Type B pancreatic cell (in vitro differentiated cells): Measurements from ENCODE around the gene MAGI1. TPM values are rescaled to one million over a fixed set of nuclear protein-coding genes. Genes with fewer than 3 reads are reported as not detected.

Experiments used
- DNase-seq: peaks from one replicate; pipeline ENCODE4 v3.0.0; 2021; ENCODE audit warnings: mixed read lengths; ENCODE audit not compliant: unreplicated experiment; ENCODE audit errors: extremely low spot score
- H3K27ac Mint-ChIP-seq: 2 replicates; pipeline ENCODE4 v1.8.0; 2021; ENCODE audit warnings: mild to moderate bottlenecking, mixed read lengths
- H3K27me3 Mint-ChIP-seq: 2 replicates; pipeline ENCODE4 v1.8.0; 2021; ENCODE audit warnings: mixed read lengths
- H3K36me3 Mint-ChIP-seq: 2 replicates; pipeline ENCODE4 v1.8.0; 2021; ENCODE audit warnings: mixed read lengths
- H3K4me1 Mint-ChIP-seq: one replicate; pipeline ENCODE4 v1.8.0; 2021; ENCODE audit warnings: mixed read lengths; ENCODE audit not compliant: unreplicated experiment
- H3K4me3 Mint-ChIP-seq: 2 replicates; pipeline ENCODE4 v1.8.0; 2021; ENCODE audit warnings: mild to moderate bottlenecking, mixed read lengths
- H3K9me3 Mint-ChIP-seq: 2 replicates; pipeline ENCODE4 v1.8.0; 2021; ENCODE audit warnings: mixed read lengths
- CTCF ChIP-seq: fragments of 200-600 bp; sonication (generic); conservative IDR thresholded peaks from 2 replicates; pipeline ENCODE4 v1.5.0; 2021; ENCODE audit warnings: antibody characterized with exemption, mild to moderate bottlenecking
- total RNA-seq: library from RNA; stranded (reverse); gene quantifications from 2 replicates; pipeline ENCODE4 v1.2.1, GENCODE V29; 2021; ENCODE audit warnings: low replicate concordance

The MAGI1 gene
- total RNA-seq, 1 donor from 2014 or later: 53.1 TPM

- peaks cover 14% of the 10 kb centered on the region for H3K4me1 Mint-ChIP-seq
- DNase-seq: no peak
- no peak overlapping the region for H3K4me3 Mint-ChIP-seq
- TF ChIP-seq CTCF: no peak
- H3K27me3 Mint-ChIP-seq: no peaks in the 10 kb centered on the region
- H3K27ac Mint-ChIP-seq: no peak overlapping the region
- peaks cover 14% of the 10 kb centered on the region for H3K9me3 Mint-ChIP-seq
- H3K36me3 Mint-ChIP-seq: peaks cover 4% of the 10 kb centered on the region
These were observed 149.6 kb downstream of the MAGI1 start for GRCh38 chr3:65888980-65889706.

DNA sequence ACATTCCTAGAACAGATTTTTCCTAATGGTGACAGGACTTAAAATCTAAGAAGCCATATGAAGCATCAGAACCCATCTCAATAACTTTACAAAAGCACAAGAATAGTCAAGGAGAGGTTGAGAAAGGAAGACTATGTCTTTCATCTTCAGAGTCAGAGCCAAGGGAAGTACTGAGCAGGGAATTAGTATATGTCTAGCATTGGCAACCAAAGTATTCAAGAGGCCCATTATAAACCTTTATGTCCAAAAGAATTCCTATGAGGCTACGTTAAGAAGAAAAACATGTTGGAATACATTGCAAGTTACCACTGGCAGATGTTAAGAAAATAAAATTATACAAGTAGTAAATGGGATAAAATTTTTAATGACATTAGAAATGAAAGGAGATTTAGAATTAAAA, 150.5 kb downstream of the MAGI1 start:
- Mint-ChIP-seq H3K9me3 (peaks cover 14% of the 10 kb centered on the region), H3K36me3 (peaks cover 4% of the 10 kb centered on the region), H3K27me3 (no peaks in the 10 kb centered on the region), H3K27ac (no peak overlapping the region), H3K4me3 (no peak overlapping the region), H3K4me1 (peaks cover 22% of the 10 kb centered on the region)
- TF ChIP-seq CTCF: no peak
- no peak for DNase-seq

- no peak overlapping the region for H3K27ac Mint-ChIP-seq
- peaks cover 30% of the 10 kb centered on the region for H3K4me1 Mint-ChIP-seq
- H3K27me3 Mint-ChIP-seq: no peaks in the 10 kb centered on the region
These were observed 152.3 kb downstream of the MAGI1 start for GRCh38 chr3:65886391-65886790.

DNA sequence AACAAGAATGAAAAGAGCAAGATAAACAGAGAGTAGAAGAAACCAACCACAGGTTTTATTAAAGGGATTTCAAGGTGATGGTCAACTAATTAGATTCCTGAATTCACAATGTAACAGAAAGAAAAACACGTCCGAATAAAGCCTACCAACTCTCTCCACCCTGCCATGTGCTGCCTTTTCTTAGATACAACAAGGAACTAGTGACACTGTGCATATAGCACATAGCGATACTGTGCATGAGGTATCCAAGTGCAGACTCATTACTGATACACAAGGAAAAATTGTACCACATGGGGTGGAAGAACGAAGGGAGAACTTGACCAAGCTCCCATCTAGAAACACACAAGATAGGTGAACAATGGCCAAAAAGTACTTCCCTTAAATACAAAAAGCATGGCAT, 154.6 kb downstream of the MAGI1 start:
- Mint-ChIP-seq H3K4me1 (peaks cover 23% of the 10 kb centered on the region), H3K27ac (peak overlapping the region; percentile 9), H3K27me3 (no peaks in the 10 kb centered on the region), H3K4me3 (peak overlapping the region; percentile 44), H3K36me3 (no peaks in the 10 kb centered on the region), H3K9me3 (peaks cover 4% of the 10 kb centered on the region)
- TF ChIP-seq CTCF: no peak
- no peak for DNase-seq

More at GRCh38 chr3:65886391-65886790, 152.3 kb downstream of the MAGI1 start:
- no peak for TF ChIP-seq CTCF
- DNase-seq: no peak
- Mint-ChIP-seq H3K4me3 (no peak overlapping the region), H3K36me3 (peaks cover 4% of the 10 kb centered on the region), H3K9me3 (peaks cover 14% of the 10 kb centered on the region)

GRCh38 chr3:65883613-65884012, 155.1 kb downstream of the MAGI1 start:
- no peak for TF ChIP-seq CTCF
- peak overlapping the region; percentile 9 for H3K27ac Mint-ChIP-seq
- no peaks in the 10 kb centered on the region for H3K36me3 Mint-ChIP-seq
- peak overlapping the region; percentile 44 for H3K4me3 Mint-ChIP-seq
- peaks cover 4% of the 10 kb centered on the region for H3K9me3 Mint-ChIP-seq
- no peaks in the 10 kb centered on the region for H3K27me3 Mint-ChIP-seq
- H3K4me1 Mint-ChIP-seq: peaks cover 25% of the 10 kb centered on the region
- DNase-seq: no peak
